ENCODE data around the gene EML6. TPM values are rescaled to one million over a fixed set of nuclear protein-coding genes. Genes with fewer than 3 reads are reported as not detected.

The EML6 gene
- total RNA-seq, 4 donors from 2014 or later, result 0.63 to 9.0 (median 1.2) TPM

GRCh38 chr2:54787270-54787669 lies 63.8 kb downstream of the EML6 start:
- TF ChIP-seq, protein P1, sequence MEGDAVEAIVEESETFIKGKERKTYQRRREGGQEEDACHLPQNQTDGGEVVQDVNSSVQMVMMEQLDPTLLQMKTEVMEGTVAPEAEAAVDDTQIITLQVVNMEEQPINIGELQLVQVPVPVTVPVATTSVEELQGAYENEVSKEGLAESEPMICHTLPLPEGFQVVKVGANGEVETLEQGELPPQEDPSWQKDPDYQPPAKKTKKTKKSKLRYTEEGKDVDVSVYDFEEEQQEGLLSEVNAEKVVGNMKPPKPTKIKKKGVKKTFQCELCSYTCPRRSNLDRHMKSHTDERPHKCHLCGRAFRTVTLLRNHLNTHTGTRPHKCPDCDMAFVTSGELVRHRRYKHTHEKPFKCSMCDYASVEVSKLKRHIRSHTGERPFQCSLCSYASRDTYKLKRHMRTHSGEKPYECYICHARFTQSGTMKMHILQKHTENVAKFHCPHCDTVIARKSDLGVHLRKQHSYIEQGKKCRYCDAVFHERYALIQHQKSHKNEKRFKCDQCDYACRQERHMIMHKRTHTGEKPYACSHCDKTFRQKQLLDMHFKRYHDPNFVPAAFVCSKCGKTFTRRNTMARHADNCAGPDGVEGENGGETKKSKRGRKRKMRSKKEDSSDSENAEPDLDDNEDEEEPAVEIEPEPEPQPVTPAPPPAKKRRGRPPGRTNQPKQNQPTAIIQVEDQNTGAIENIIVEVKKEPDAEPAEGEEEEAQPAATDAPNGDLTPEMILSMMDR (IDR thresholded peaks at IDR 0.05), result no peak
- ATAC-seq (ENCODE audit: low FRiP score) (no peak), DNase-seq (ENCODE audit: low spot score) (no peak)

GRCh38 chr2:54787755-54788366 lies 64.4 kb downstream of the EML6 start:
- ATAC-seq (ENCODE audit: low FRiP score) (no peak), DNase-seq (ENCODE audit: low spot score) (no peak)
- TF ChIP-seq, protein P1 (IDR thresholded peaks at IDR 0.05), result no peak

- TF ChIP-seq, protein P1 (IDR thresholded peaks at IDR 0.05), result no peak
- no peak for DNase-seq (ENCODE audit: low spot score)
- no peak for ATAC-seq (ENCODE audit: low FRiP score)
These were observed 66.4 kb downstream of the EML6 start for GRCh38 chr2:54789878-54790277.

DNA sequence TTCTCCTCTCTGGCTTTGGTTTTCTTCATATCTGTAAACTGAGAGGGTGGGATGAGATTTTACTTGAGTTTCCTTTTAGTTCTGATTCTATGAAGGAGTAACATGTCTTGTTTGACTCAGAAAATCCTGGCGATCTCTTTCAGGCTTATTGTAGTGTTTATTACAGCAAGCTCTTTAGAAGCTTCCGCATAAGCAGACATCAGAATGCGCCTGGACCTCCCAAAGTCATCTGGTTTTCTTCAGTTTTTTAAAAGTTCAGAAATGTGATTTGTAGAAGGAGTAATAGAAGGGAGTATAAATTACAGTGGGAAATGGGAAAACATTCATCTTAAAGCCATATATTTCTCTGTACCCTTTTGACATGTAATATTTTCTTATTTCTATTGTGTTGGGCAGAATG lies 68.4 kb downstream of the EML6 start:
- DNase-seq (ENCODE audit: low spot score) (no peak), ATAC-seq (ENCODE audit: low FRiP score) (no peak)
- TF ChIP-seq, protein P1 (IDR thresholded peaks at IDR 0.05), result no peak

DNA sequence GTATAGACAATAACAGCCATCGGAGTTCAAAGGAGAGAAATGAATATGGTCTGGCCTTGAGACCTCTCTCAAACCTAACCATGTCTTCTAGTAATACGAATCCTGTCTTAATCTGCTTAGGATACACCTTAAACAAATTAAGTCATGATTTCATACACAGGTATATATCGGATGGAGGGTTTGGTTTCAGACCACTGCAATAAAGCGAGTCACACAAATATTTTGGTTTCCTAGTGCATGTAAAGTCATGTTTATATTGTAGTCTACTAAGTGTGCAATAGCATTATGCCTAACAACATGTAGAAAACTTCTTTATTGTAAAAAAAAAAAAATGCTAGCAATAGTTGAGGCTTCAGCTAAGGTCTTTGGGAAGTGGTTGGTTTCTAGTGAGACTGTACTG lies 73.8 kb downstream of the EML6 start:
- DNase-seq (ENCODE audit: low spot score) (no peak), ATAC-seq (ENCODE audit: low FRiP score) (no peak)
- TF ChIP-seq, protein P1 (IDR thresholded peaks at IDR 0.05), result no peak

GRCh38 chr2:54801352-54801751 lies 77.9 kb downstream of the EML6 start:
- no peak for DNase-seq (ENCODE audit: low spot score)

More at GRCh38 chr2:54801352-54801751, 77.9 kb downstream of the EML6 start:
- ATAC-seq (ENCODE audit: low FRiP score), result no peak
- TF ChIP-seq, protein P1 (IDR thresholded peaks at IDR 0.05), result no peak
